Measurements from ENCODE around the gene LHFPL5.

DNA sequence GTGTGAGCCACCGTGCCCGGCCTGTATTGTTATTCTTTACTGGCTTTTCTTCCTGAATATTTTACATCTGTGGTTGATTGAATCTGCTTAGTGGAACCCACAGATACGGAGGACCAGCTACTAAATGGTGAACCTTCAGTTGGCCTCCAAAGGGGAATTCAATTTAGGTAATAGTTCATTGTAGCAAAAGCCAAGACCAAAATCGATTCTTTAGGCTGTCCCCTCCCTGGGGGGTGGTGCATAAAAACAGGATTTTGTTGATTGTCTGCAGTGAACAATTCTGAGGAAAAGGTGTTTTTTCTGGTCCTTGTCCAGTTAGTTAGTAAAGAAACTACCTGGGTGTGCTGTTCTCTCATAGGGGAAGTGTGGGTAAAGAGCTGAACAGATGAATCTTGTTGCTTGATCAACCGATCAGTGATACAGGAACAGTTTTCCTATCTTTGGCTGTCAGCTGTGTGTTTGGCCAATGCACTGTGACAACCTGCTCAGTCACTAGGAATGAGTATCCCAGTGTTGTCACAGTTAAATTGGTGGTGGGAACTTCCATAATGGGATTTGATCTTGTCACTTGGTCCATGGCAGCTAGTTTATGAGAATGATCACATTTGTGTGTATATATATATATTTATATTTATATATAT, 19.5 kb downstream of the LHFPL5 start:
- TF ChIP-seq ZNF423 (CRISPR knock-in tag; IDR thresholded peaks at IDR 0.05) (no peak), ETV6 (CRISPR knock-in tag; IDR thresholded peaks at IDR 0.05) (no peak), ESRRA (CRISPR knock-in tag; IDR thresholded peaks at IDR 0.05; ENCODE audit: borderline replicate concordance) (no peak), ZBTB21 (CRISPR knock-in tag; IDR thresholded peaks at IDR 0.05; ENCODE audit: borderline replicate concordance) (no peak), NR3C1 (CRISPR knock-in tag; conservative IDR thresholded peaks at IDR 0.05; ENCODE audit: low read depth) (no peak), SMAD4 (CRISPR knock-in tag; IDR thresholded peaks at IDR 0.05) (no peak), NR2C2 (CRISPR knock-in tag; IDR thresholded peaks at IDR 0.05) (no peak)
- TF ChIP-seq, protein P1, sequence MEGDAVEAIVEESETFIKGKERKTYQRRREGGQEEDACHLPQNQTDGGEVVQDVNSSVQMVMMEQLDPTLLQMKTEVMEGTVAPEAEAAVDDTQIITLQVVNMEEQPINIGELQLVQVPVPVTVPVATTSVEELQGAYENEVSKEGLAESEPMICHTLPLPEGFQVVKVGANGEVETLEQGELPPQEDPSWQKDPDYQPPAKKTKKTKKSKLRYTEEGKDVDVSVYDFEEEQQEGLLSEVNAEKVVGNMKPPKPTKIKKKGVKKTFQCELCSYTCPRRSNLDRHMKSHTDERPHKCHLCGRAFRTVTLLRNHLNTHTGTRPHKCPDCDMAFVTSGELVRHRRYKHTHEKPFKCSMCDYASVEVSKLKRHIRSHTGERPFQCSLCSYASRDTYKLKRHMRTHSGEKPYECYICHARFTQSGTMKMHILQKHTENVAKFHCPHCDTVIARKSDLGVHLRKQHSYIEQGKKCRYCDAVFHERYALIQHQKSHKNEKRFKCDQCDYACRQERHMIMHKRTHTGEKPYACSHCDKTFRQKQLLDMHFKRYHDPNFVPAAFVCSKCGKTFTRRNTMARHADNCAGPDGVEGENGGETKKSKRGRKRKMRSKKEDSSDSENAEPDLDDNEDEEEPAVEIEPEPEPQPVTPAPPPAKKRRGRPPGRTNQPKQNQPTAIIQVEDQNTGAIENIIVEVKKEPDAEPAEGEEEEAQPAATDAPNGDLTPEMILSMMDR (IDR thresholded peaks at IDR 0.05): no peak
- TF ChIP-seq, protein P2, sequence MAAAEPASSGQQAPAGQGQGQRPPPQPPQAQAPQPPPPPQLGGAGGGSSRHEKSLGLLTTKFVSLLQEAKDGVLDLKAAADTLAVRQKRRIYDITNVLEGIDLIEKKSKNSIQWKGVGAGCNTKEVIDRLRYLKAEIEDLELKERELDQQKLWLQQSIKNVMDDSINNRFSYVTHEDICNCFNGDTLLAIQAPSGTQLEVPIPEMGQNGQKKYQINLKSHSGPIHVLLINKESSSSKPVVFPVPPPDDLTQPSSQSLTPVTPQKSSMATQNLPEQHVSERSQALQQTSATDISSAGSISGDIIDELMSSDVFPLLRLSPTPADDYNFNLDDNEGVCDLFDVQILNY (CRISPR knock-in tag; IDR thresholded peaks at IDR 0.05): no peak
- TF ChIP-seq, protein P3, sequence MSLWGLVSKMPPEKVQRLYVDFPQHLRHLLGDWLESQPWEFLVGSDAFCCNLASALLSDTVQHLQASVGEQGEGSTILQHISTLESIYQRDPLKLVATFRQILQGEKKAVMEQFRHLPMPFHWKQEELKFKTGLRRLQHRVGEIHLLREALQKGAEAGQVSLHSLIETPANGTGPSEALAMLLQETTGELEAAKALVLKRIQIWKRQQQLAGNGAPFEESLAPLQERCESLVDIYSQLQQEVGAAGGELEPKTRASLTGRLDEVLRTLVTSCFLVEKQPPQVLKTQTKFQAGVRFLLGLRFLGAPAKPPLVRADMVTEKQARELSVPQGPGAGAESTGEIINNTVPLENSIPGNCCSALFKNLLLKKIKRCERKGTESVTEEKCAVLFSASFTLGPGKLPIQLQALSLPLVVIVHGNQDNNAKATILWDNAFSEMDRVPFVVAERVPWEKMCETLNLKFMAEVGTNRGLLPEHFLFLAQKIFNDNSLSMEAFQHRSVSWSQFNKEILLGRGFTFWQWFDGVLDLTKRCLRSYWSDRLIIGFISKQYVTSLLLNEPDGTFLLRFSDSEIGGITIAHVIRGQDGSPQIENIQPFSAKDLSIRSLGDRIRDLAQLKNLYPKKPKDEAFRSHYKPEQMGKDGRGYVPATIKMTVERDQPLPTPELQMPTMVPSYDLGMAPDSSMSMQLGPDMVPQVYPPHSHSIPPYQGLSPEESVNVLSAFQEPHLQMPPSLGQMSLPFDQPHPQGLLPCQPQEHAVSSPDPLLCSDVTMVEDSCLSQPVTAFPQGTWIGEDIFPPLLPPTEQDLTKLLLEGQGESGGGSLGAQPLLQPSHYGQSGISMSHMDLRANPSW (CRISPR knock-in tag; conservative IDR thresholded peaks at IDR 0.05; ENCODE audit: low read depth): no peak
